Measurements from ENCODE around the gene IGFN1.

The IGFN1 gene

DNA sequence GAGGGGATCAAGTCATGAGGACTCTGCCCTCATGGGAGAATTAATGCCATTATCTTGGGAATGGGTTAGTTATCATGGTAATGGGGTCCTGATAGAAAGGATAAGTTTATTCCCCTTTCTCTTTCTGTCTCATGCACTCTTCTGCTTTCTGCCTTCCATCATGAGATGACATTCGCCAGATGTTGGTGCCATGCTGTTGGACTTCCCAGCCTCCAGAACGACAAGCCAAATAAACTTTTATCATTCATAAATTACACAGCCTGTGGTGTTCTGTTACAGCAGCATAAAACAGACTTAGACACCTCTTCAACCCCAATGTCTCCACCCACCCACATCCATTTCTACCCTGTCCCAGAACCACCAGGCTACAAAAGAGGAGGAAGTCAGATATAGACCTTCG, 11.9 kb upstream of the IGFN1 start:
- TF ChIP-seq ARNT (IDR thresholded peaks at IDR 0.05) (no peak), BHLHE40 (IDR thresholded peaks at IDR 0.05; ENCODE audit: borderline replicate concordance) (no peak), ZNF384 (IDR thresholded peaks at IDR 0.05) (no peak), LEF1 (IDR thresholded peaks at IDR 0.05; ENCODE audit: borderline replicate concordance) (no peak), TARDBP (IDR thresholded peaks at IDR 0.05) (no peak), SP1 (IDR thresholded peaks at IDR 0.05) (no peak), CTBP1 (IDR thresholded peaks at IDR 0.05; ENCODE audit: borderline replicate concordance) (no peak), NFRKB (IDR thresholded peaks at IDR 0.05) (no peak), FOXK2 (IDR thresholded peaks at IDR 0.05) (no peak), ELF4 (IDR thresholded peaks at IDR 0.05) (no peak), L3MBTL2 (conservative IDR thresholded peaks at IDR 0.05) (no peak), FOXA1 (IDR thresholded peaks at IDR 0.05) (no peak), PKNOX1 (IDR thresholded peaks at IDR 0.05) (no peak), HDGF (IDR thresholded peaks at IDR 0.05; ENCODE audit: borderline replicate concordance) (no peak), SUZ12 (IDR thresholded peaks at IDR 0.05) (no peak), FOXM1 (IDR thresholded peaks at IDR 0.05; ENCODE audit: borderline replicate concordance) (no peak)
- no peak for DNase-seq (ENCODE audit: extremely low spot score)
- POLR2A ChIA-PET, result no interaction called here
- CTCF ChIA-PET, result no interaction called here

DNA sequence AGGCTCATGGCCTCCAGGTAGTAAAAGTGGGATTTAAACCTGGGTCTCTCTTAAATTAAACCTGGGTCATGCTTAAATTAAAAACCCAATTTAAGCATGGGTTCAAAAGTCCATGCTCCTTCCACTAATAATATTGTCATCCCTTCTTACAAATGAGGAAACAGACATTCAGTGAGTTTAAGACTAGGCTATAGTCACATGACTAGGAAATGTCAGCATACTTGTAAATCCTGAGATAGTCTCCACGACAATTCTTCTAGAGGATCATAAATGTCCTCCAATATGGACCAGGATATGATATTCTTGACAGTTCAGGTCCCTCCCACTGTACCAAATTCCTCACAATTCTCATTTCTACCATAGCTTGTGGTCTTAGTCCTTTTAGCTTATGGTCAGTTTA, 10.5 kb upstream of the IGFN1 start:
- DNase-seq (ENCODE audit: extremely low spot score), result no peak
- ChIA-PET CTCF (no interaction called here), POLR2A (no interaction called here)
- TF ChIP-seq FOXK2 (IDR thresholded peaks at IDR 0.05), result no peak
- no peak for TF ChIP-seq SP1 (IDR thresholded peaks at IDR 0.05)
- no peak for TF ChIP-seq FOXA1 (IDR thresholded peaks at IDR 0.05)
- TF ChIP-seq LEF1 (IDR thresholded peaks at IDR 0.05; ENCODE audit: borderline replicate concordance), result no peak
- no peak for TF ChIP-seq PKNOX1 (IDR thresholded peaks at IDR 0.05)

DNA sequence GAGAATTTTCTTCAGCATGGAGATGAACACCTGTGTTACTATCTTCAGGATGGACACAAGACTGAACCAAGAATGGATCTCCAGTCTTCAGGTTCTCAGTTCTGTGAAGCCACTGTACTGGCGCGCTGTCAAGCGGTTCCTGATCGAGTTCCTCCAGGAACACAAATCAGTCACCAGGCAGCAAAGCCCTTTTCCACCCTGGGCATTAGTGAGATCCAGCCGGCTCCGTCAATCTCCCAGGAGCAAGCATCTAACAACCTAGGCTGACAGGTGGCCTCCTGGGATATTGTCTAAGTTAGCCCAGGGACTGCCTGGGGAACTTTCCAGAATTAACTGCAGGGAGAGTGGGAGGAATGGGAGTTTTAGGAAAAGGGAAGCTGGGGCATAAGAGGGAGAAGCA, 9.7 kb upstream of the IGFN1 start:
- CTCF ChIA-PET, result no interaction called here

DNA sequence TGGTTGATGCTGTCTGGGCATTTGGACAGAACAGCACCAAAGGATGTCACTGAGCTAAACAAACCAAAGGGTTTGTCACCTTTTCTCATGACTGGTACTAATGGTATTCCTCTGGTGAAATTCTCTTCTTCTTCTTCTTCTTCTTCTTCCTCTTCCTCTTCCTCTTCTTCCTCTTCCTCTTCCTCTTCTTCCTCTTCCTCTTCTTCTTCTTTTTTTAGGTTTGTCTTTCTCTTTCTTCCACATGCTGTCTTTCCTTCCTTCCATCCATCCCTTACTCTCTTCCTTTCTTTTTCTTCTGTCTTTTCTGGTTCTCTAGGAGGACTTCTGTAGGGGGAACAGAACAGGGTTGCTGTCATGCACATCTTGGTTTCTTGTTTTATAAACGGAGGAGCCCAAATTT, 9.3 kb upstream of the IGFN1 start:
- POLR2A ChIA-PET, result no interaction called here
- CTCF ChIA-PET, result no interaction called here
- TF ChIP-seq ZNF384 (IDR thresholded peaks at IDR 0.05) (no peak), LEF1 (IDR thresholded peaks at IDR 0.05; ENCODE audit: borderline replicate concordance) (no peak), HDGF (IDR thresholded peaks at IDR 0.05; ENCODE audit: borderline replicate concordance) (no peak), CTBP1 (IDR thresholded peaks at IDR 0.05; ENCODE audit: borderline replicate concordance) (no peak), ELF4 (IDR thresholded peaks at IDR 0.05) (no peak), PKNOX1 (IDR thresholded peaks at IDR 0.05) (no peak), BHLHE40 (IDR thresholded peaks at IDR 0.05; ENCODE audit: borderline replicate concordance) (no peak), TARDBP (IDR thresholded peaks at IDR 0.05) (no peak), FOXA1 (IDR thresholded peaks at IDR 0.05) (no peak), L3MBTL2 (conservative IDR thresholded peaks at IDR 0.05) (no peak)
- DNase-seq (ENCODE audit: extremely low spot score), result no peak

More for the DNA sequence above, 9.7 kb upstream of the IGFN1 start:
- no peak for TF ChIP-seq HDGF (IDR thresholded peaks at IDR 0.05; ENCODE audit: borderline replicate concordance)
- no peak for TF ChIP-seq PKNOX1 (IDR thresholded peaks at IDR 0.05)
- no peak for TF ChIP-seq LEF1 (IDR thresholded peaks at IDR 0.05; ENCODE audit: borderline replicate concordance)
- no peak for TF ChIP-seq ZNF384 (IDR thresholded peaks at IDR 0.05)
- no peak for TF ChIP-seq L3MBTL2 (conservative IDR thresholded peaks at IDR 0.05)
- no peak for TF ChIP-seq SP1 (IDR thresholded peaks at IDR 0.05)
- TF ChIP-seq BHLHE40 (IDR thresholded peaks at IDR 0.05; ENCODE audit: borderline replicate concordance), result no peak
- TF ChIP-seq CTBP1 (IDR thresholded peaks at IDR 0.05; ENCODE audit: borderline replicate concordance), result no peak
- TF ChIP-seq TARDBP (IDR thresholded peaks at IDR 0.05), result no peak
- POLR2A ChIA-PET, result no interaction called here
- no peak for DNase-seq (ENCODE audit: extremely low spot score)

GRCh38 chr1:201181726-201182125, 8.9 kb upstream of the IGFN1 start:
- POLR2A ChIA-PET, result no interaction called here
- no peak for DNase-seq (ENCODE audit: extremely low spot score)
- TF ChIP-seq ELF4 (IDR thresholded peaks at IDR 0.05) (no peak), FOXM1 (IDR thresholded peaks at IDR 0.05; ENCODE audit: borderline replicate concordance) (no peak), CTBP1 (IDR thresholded peaks at IDR 0.05; ENCODE audit: borderline replicate concordance) (no peak), BHLHE40 (IDR thresholded peaks at IDR 0.05; ENCODE audit: borderline replicate concordance) (no peak), ARNT (IDR thresholded peaks at IDR 0.05) (no peak), SUZ12 (IDR thresholded peaks at IDR 0.05) (no peak), FOXA1 (IDR thresholded peaks at IDR 0.05) (no peak), TARDBP (IDR thresholded peaks at IDR 0.05) (no peak), LEF1 (IDR thresholded peaks at IDR 0.05; ENCODE audit: borderline replicate concordance) (no peak), ZNF384 (IDR thresholded peaks at IDR 0.05) (no peak), PKNOX1 (IDR thresholded peaks at IDR 0.05) (no peak), HDGF (IDR thresholded peaks at IDR 0.05; ENCODE audit: borderline replicate concordance) (no peak), FOXK2 (IDR thresholded peaks at IDR 0.05) (no peak), L3MBTL2 (conservative IDR thresholded peaks at IDR 0.05) (no peak), SP1 (IDR thresholded peaks at IDR 0.05) (no peak), NFRKB (IDR thresholded peaks at IDR 0.05) (no peak)
- CTCF ChIA-PET, result no interaction called here

Measured in HEK293T (cell line).